HG02798 (cell line): ENCODE results near the gene TTC22.

ENCODE experiments used
- ATAC-seq: cut with Tn5 transposase; IDR thresholded peaks from one replicate; pipeline ENCODE4 v1.9.1; 2021; ENCODE audit warnings: mild to moderate bottlenecking; ENCODE audit not compliant: unreplicated experiment, poor library complexity

The TTC22 gene

DNA sequence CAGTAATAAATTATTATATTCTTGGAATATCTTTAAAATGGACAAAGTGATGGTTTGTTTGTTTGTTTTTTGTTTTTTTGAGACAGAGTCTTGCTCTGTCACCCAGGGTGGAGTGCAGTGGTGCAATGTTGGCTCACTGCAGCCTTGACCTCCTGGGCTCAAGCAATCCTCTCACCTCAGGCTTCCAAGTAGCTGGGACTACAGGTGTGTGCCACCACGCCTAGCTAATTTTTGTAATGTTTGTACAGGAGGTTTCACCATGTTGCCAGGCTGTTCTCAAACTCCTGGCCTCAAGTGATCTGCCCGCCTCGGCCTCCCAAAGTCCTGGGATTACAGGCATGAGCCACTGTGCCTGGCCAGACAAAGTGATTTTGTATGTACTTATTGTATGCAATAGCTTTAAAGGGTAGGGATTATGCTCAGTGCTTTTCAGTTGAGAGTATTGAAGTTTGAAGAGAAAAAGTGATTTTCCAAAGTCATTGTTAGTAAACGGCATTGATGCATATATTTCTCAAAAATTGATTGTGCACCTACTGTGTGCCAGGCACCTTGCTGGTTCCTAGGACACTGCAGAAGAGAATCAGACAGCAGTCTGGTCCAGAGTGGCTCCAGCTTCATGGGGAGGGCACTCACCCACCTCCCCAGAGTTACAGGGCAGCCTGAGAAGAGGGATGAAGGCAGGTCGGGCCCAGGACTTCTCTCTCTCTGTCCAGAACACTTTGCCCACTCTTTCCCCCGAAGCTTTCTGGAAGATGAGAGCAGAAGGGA, 34.2 kb upstream of the TTC22 start:
- no peak for ATAC-seq

DNA sequence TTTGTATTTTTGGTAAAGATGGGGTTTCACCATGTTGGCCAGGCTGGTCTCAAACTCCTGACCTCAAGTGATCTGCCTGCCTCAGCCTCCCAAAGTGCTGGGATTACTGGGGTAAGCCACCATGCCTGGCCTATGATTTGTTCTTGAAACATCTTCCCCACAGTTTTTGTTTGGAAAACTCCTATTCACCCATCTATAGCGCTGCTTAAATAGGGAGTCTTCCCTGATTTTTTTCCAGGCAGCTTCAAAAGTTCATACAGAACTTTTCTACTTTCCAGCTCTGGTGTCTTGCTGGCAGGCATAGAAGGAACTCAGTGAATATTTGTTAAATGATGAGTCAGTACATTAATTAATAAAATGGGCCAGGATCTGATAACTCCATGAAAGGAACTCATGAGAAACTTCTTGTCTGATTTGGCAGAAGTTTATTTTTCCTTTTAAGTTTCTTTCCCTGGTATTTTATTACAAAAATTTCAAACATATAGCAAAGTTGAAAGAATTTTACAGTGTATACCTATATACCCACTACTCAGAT, 33.0 kb upstream of the TTC22 start:
- no peak for ATAC-seq

DNA sequence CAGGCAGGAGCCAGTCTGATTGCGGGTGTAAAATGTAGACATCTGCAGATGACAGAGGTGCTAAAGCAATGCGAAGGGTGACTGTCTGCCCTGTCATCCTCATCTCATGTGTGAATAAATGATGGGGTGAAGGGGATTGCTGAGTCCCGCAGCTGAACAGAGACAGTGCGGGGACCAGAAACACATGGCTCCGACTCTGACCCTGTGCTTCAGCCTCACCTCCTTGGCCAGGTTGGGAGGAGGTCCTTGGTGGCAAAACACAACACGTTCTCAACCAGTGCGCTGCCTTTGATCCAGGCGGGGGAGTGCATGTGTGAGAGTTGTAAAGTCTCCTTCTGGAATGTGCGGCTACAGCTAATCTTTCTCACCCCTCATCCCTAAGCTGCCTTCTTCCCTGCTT, 32.0 kb upstream of the TTC22 start:
- no peak for ATAC-seq

DNA sequence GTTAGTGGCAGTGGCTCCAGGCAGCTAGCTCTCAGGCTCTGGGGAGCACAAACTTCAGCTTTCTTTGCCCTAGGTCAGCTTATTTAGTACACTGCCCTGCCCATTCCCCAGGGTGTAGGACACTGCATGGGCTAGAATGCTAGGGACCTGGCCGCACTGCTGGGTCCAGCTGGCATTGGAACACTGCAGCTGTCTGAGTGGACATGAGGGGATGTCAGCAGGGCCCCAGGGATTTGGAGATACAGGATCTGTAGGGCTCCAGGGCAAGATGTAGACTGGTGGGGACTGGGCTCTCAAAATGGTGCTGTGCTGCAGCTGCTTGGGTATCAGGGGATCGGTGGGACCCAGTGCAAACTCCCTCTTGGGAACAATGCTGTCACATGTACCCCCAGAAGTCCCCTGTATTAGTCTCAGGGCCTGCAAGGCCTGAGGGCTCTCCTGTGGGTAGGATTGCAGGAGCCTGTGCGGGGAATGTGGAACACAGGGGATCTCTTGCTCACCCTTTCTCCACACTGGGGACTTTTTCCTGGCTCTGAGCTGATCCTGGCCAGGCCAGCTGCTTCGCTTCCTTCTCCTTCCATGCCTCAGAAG, 25.2 kb upstream of the TTC22 start:
- no peak for ATAC-seq

DNA sequence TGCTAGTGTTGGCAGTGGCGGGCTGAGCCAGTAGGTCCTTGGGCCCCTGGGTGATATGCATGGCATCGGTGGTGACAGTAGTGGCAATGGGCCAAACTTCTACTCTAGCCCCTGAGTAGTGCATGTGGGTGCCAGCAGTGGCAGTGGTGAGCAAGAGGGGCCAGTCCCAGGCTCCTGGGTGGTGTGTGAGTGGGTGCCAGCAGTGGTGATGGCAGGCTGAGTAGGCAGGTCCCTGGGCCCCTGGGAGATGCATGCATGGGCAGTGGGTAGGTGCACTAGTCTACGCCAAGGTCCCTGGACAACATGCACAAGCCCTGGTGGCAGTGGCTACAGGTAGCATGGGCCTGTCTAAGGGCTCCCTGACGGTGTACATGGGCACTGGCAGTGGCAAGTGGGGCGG, 24.6 kb upstream of the TTC22 start:
- ATAC-seq, result no peak

DNA sequence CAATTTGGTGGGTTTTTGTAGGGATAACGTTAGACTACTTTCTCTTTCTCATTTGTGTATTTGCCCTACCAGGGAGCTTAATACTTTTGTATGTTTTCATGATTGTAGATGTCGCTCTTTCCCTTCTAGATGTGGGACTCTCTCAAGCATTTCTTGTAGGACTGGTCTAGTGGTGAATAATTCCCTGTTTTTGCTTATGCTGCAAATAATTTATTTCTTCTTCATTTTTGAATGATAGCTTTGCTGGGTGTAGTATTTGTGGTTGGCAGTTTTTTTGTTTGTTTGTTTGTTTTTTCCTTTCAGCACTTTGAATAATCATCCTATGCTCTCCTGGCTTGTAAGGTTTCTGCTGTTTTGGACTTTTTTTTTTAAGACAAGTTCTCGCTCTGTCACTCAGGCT, 22.5 kb upstream of the TTC22 start:
- ATAC-seq, result no peak

DNA sequence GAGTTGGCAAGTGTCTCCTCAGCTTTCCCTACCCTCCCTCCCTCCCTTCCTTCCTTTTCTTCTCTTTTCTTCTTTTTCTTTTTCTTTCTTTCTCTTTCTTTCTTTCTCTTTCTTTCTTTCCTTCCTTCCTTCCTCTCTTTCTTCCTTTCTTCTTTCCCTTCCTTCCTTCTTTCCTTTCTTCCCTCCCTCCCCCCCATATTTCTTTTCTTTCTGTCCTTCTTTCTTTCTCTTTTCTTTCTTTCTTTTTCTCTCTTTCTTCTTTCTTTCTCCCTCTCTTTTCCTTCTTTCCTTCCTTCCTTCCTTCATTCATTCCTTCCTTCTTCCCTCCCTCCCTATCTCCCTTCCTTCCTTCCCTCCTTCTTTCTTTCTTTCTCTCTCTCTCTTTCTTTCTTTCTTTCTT, 18.6 kb upstream of the TTC22 start:
- ATAC-seq, result no peak

DNA sequence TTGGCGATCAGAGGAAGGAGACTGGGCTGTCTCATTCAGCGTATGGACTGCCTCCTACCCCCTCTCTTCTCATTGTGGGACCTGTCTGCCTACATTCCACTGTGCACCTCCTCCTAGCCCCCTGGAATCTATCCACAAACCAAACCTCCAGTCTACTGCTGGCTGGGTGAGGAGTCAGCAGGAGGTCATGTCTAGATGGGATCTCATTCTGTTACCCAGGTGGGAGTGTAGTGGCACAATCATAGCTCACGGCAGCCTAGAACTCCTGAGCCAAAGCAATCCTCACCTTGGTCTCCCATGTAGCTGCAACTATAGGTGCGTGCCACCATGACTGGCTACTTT, 18.0 kb upstream of the TTC22 start:
- no peak for ATAC-seq

DNA sequence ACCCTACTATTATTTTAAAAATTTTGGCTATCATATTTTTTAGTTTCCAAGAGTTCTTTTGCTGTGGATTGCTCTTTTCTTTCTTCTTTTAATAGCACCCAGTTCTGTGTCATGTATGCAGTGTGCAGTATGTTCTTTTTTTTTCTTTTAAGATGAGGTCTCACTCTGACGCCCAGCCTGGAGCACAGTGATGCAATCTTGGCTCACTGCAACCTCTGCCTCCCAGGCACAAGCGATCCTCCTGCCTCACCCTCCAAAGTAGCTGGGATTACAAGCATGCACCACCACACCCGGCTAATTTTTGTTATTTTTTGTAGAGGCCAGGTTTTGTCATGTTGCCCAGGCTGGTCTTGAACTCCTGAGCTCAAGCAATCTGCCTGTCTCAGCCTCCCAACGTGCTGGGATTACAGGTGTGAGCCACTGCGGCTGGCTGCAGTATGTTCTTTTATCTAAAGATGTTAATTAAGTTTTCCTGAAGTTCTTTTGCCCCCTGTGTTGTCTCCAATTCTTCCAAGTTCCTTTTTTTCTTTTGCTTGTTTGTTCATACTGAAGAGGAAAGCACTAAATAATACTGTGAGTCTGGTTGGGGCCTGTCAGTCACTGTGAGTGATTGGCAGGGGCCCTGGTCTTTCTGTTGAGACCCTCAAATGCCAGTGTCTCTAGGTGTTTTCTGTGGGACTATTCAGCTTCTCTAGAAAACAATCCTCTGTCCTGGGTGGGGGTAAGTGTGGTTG, 17.5 kb upstream of the TTC22 start:
- ATAC-seq, result no peak

DNA sequence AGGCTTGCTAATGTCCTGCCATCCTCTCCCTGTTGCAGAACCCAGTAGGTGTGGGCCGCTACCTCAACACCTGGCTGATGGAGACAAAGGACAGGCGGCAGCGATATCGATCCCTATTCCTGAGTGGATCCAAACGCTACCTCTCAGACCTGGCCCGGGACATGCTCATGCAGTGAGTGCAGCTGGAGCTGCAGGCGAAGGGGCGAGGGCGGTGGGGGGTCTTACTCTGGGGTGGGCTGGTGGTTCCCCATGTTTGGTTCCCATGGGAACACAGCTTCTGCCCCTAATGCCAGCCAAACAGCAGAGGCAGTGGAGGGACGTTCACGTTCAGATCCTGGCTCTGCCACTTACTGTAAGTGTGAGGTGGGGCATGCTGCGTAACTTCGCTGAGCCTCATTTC, 15.8 kb upstream of the TTC22 start:
- no peak for ATAC-seq

DNA sequence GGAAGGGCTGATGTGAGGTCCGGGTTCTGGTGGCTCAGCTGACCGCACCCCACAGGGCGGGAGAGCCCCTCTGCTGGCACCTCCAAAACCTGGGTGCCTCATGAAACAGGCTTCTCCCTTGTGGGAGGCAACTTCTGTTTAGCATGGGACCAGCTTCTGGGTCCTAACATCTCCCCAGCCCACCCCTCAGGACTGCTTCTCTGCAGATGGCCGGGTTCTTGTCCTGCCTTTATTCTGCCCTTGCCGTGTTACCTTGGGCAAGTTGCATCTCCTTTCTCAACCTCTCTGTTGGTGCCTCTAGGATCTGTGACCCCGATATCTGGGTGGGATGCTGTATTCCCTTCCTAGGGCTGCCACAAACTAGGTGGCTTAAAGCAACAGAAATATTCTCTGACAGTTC, 15.0 kb upstream of the TTC22 start:
- no peak for ATAC-seq

DNA sequence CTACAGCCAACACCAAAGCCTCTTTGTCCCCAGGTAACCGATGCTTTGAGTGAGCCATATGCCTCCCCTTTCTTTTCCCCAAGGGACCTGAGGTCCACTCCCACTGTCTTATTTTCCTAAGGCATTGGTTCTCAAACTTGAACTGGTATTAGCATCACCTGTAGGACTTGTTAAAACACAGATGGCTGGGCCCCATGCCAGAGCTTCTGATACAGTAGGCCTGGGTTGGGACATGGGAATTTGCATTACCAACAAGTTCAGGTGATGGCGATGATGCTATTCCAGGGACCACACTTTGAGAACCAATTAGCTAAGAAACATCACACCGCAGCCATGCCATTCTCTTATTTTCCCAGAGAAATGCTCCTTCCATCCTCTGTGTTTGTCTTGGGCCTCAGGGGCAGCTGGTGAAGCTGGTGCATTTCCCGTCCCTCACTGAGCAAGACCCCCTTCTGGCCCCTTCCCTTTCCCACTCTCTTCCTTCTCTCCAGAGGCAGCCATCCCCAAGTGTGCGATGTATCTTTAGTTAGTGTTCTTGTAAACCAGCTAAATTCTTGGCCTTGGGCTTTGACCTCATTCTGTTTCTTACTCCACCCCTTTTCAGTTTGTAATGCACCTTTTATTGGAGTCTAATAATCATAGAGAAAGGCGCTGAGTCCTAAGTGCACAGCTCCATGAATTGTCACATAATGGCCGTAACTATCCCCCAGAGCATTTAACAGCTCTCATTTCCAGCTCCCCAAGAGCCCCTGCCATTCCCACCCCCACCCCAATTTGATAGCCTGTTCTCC, 14.2 kb upstream of the TTC22 start:
- ATAC-seq, result no peak

DNA sequence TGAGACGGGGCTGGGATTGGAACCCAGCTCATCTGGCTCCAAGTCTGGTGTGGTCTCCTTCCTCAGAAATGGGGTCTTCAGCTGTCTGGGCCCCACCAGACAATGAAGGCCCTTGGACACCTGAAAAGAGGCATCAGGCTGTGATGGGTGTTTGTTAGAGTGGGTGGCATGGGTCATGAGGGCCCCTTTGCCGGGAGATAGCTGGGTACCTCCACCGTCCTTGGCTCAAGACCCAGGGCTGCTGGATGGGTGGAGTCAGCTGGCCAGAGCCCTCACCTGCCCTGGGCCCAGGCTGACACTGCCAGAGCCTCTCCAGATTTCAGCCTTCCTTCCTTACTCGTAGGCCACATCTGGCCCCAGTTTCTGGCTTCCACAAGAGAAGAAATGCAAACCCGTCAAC, 13.4 kb upstream of the TTC22 start:
- no peak for ATAC-seq

DNA sequence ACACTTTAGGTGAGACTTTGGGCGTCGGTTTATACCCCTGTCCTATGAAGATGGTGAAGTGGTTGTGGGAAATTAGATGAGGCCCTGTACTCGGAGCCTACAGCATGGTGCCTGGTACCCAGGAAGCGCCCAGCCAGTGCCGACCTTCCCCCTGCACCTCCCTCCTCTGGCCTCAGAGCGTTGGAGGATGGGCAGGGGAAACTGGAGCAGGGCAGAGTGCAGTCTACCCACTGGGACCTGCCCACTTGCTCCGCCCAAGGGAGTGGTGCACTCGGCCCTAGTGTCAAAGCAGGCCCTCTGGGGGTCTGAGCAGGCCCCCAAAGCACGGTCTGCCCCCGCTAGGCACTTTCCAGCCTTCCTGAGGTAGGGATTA, 13.0 kb upstream of the TTC22 start:
- no peak for ATAC-seq

DNA sequence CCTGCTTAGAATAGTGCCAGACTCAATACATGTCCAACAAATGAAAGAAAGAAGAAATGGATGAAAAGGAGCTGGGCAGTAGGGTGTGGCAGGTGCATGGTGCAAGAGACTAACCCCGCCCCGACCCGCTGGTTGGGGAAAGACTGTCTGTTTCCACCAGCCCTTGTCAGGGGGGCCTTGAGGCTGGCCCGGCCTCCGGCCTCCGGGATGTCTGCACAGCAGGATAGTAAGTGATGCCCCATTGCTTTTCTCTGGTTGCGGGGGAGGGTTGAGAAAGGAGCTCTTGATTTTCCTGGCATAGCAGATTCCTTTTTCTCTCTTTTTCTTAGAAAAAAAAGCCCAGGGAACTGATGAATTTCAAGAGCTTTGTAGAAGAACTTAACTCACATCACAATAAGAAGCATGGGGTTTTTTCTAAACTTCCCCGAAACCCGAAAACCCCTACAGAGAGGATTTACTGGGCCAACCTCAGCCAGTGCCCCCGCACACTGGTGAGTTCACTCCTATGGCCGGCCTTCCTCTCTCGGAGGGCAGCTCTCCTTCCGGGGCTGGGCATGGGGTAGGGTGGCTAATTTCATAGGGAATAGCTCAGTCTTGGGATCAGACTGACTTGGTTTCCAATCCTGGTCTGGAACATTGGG, 12.5 kb upstream of the TTC22 start:
- peak; percentile 6 for ATAC-seq

DNA sequence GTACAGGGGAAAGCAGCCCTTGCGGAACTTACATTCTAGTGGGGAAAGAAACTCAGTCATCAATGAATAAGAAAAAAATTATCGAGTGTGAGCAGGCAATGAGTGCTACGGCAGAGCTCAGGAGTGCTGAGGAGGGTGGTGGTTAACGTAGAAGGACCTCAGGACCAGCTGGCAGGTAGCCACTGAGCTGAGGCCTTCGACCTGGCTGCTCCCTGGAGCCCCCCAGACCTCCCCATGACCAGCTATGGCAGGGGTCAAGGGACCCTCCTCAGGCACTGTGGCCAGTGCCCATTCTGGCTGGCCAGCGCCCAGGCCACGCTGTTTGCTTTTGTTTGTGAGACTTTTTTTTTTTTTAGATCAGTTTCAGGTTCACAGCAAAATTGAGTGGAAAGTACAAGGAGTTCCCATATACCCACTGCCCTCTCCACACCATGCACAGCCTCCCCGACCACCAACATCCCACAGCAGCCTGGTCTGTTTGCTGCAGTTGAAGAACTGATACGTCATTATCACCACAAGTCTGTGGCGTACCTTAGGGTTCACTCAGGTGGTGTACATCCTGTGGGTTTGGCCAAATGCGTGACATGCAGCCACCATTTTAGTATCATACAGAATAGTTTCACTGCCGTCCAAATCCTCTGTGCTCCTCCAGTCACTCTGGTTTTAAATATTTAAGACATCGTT, 11.8 kb upstream of the TTC22 start:
- peak; percentile 47 for ATAC-seq

DNA sequence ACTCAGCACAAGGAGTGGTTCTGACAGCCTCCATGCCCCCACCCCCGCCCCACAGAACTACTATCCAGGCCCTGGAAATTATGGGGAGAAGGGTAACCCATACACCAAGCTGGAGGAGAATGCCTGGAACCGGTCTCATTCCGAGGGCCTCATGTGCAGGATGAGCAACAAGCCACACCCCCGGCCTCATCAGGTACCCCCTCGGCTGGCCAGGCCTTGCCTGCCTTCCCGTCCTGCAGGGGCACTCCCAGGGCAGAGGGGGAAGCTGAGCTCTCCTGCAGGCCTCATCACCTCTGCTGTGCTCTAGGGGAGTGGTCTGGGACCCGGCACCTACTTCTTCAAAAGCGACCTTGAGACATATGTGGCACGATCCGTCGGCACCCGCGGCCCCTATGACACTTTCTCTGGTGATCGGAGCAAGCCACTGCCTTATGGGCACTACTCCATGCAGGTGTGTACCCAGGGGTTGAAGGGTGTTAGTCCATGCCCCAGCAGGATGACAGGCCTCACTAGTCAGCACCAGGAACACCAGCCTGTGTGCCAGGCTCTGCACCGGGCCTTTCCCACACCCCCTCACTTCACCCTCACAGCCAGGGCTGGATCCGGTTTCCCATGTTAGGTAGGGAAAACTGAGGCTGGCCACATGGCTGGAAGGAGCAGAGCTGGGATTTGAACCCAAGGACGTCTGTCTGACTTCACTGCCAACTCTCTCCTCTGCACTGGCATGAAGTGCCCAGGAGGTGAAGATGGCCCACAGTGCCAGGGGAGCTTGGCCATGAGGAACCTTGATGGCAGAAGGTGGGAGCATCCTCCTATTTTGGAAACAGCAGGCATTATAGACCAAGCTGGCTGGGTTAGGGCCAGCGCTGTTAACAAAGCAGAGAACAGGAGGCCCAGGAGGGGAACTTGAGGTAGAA, 10.9 kb upstream of the TTC22 start:
- no peak for ATAC-seq

DNA sequence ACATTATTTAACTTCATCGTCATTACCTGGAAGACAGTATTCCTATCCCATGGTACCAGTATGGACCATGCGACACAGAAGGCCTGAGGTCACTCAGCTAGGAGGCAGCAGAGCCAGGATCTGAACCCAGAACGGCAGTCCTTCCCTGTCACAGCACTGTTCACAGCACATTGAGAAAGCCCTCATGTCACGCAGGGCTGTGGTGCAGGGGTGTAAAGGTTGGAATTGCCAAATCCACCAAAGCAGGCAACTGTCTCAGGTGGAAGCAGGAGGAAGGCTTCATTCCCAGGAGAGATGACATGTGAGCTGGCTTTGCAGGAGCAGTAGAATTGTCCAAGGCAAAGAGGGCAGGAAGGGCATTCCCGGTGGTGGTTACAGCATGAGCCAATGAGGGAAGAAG, 9.9 kb upstream of the TTC22 start:
- ATAC-seq, result no peak
